Gastroesophageal sphincter (tissue), 4 donors: ENCODE data around the gene JADE1. TPM values are rescaled to one million over a fixed set of nuclear protein-coding genes. Genes with fewer than 3 reads are reported as not detected.

Experiments
- ATAC-seq: fragments of 150-250 bp; one replicate; pipeline ENCODE4 v1.9.1; 2016; ENCODE audit warnings: mild to moderate bottlenecking, moderate library complexity
- H3K27ac ChIP-seq, 4 donors: fragments of 200-600 bp; sonication (generic) in 3 of 4; 1 replicate in 3 of 4; 2 replicates in 1 of 4; pipeline ENCODE4 v1.5.1; 2016 to 2019
- H3K27me3 ChIP-seq: fragments of 200-600 bp; sonication (generic); one replicate; pipeline ENCODE4 v1.5.1; 2019
- H3K36me3 ChIP-seq, 2 donors: fragments of 200-600 bp; sonication (generic); one replicate each; pipeline ENCODE4 v1.5.1; 2019; ENCODE audit warnings: control low read depth in 1 of 2
- H3K4me1 ChIP-seq, 3 donors: fragments of 200-600 bp; sonication (generic); 1 replicate in 2 of 3; 2 replicates in 1 of 3; pipeline ENCODE4 v1.5.1; 2016 to 2019; ENCODE audit warnings: control low read depth in 2 of 3
- H3K4me3 ChIP-seq, 2 donors: fragments of 200-600 bp; sonication (generic); one replicate each; pipeline ENCODE4 v1.5.1; 2019; ENCODE audit warnings: mild to moderate bottlenecking in 1 of 2, moderate library complexity in 1 of 2
- H3K9me3 ChIP-seq, 3 donors: fragments of 200-600 bp; sonication (generic); one replicate each; pipeline ENCODE4 v1.5.1; 2017 to 2019; ENCODE audit warnings: control low read depth in 2 of 3
- EP300 ChIP-seq: sonication (generic); formaldehyde crosslinking; IDR thresholded peaks from one replicate; pipeline ENCODE4 v1.6.1; 2017; ENCODE audit warnings: antibody characterized with exemption, mild to moderate bottlenecking
- POLR2A ChIP-seq, 2 donors: fragments of 450-650 bp; IDR thresholded peaks; one replicate each; pipeline ENCODE4 v1.6.1; 2017; ENCODE audit warnings: antibody characterized with exemption in 2 of 2, mild to moderate bottlenecking in 2 of 2, moderate library complexity in 1 of 2
- POLR2AphosphoS5 ChIP-seq: sonication (generic); formaldehyde crosslinking; IDR thresholded peaks from one replicate; pipeline ENCODE4 v1.6.1; 2017; ENCODE audit warnings: antibody characterized with exemption
- WGBS, 2 donors: methylation state at CpG; one replicate each; pipeline ENCODE4 v1.1.5; 2018; ENCODE audit warnings: low coverage in 1 of 2; 5-methylcytosine and 5-hydroxymethylcytosine counted together
- total RNA-seq, 4 donors: library from RNA; depleted of rRNA; stranded (reverse); fragments of >200 nt; gene quantifications; one replicate each; pipeline ENCODE4 v1.1.0, GENCODE V29; 2016
- TF ChIP-seq, protein P1 (sequence below), 4 experiments: fragments of 200-600 bp in 2 of 4; fragments of 450-650 bp in 2 of 4; sonication (generic) in 1 of 4; IDR thresholded peaks; one replicate each; pipeline ENCODE4 v1.5.1; 2017 to 2019; ENCODE audit warnings: antibody characterized with exemption in 4 of 4, mild to moderate bottlenecking in 2 of 4, moderate library complexity in 2 of 4

JADE1 gene
- total RNA-seq, 4 donors from 2014 or later: 45.5 to 112 (median 63.5) TPM

GRCh38 chr4:128906581-128906980 is 97.1 kb downstream of the JADE1 start:
- Histone ChIP-seq H3K9me3 (no peaks in the 10 kb centered on the region), H3K27ac (no peak overlapping the region), H3K4me1 (no peaks in the 10 kb centered on the region), H3K36me3 (peaks cover 0 to 3% of the 10 kb centered on the region in 2 donors), H3K27me3 (no peaks in the 10 kb centered on the region), H3K4me3 (no peak overlapping the region)
- WGBS, 2 donors: 46 to 86% methylated on average over 1 of the region's 1 CpG
- no peak for ATAC-seq
- TF ChIP-seq POLR2A (IDR thresholded peaks at IDR 0.05) (no peak), EP300 (no peak), POLR2AphosphoS5 (no peak)
- TF ChIP-seq, protein P1, sequence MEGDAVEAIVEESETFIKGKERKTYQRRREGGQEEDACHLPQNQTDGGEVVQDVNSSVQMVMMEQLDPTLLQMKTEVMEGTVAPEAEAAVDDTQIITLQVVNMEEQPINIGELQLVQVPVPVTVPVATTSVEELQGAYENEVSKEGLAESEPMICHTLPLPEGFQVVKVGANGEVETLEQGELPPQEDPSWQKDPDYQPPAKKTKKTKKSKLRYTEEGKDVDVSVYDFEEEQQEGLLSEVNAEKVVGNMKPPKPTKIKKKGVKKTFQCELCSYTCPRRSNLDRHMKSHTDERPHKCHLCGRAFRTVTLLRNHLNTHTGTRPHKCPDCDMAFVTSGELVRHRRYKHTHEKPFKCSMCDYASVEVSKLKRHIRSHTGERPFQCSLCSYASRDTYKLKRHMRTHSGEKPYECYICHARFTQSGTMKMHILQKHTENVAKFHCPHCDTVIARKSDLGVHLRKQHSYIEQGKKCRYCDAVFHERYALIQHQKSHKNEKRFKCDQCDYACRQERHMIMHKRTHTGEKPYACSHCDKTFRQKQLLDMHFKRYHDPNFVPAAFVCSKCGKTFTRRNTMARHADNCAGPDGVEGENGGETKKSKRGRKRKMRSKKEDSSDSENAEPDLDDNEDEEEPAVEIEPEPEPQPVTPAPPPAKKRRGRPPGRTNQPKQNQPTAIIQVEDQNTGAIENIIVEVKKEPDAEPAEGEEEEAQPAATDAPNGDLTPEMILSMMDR (IDR thresholded peaks at IDR 0.05): no peak

GRCh38 chr4:128907981-128908380 is 98.5 kb downstream of the JADE1 start:
- TF ChIP-seq EP300: no peak
- TF ChIP-seq POLR2AphosphoS5: no peak
- TF ChIP-seq, protein P1 (IDR thresholded peaks at IDR 0.05): no peak
- no peak for TF ChIP-seq POLR2A (IDR thresholded peaks at IDR 0.05)

GRCh38 chr4:128908735-128909134 is 99.2 kb downstream of the JADE1 start:
- Histone ChIP-seq H3K9me3 (no peaks in the 10 kb centered on the region), H3K27ac (no peak overlapping the region), H3K4me3 (no peak overlapping the region), H3K36me3 (no peaks in the 10 kb centered on the region), H3K4me1 (no peaks in the 10 kb centered on the region), H3K27me3 (no peaks in the 10 kb centered on the region)
- TF ChIP-seq, protein P1 (IDR thresholded peaks at IDR 0.05): no peak
- TF ChIP-seq POLR2AphosphoS5: no peak
- TF ChIP-seq POLR2A (IDR thresholded peaks at IDR 0.05): no peak
- no peak for TF ChIP-seq EP300
- ATAC-seq: no peak
- WGBS, 2 donors: 84 to 88% methylated on average over 5 of the region's 5 CpGs

More at GRCh38 chr4:128907981-128908380, 98.5 kb downstream of the JADE1 start:
- WGBS, 2 donors: 66 to 82% methylated on average over 2 of the region's 2 CpGs
- no peaks in the 10 kb centered on the region for H3K27me3 ChIP-seq
- no peaks in the 10 kb centered on the region for H3K9me3 ChIP-seq
- no peak for ATAC-seq
- no peak overlapping the region for H3K4me3 ChIP-seq
- no peaks in the 10 kb centered on the region for H3K36me3 ChIP-seq
- no peak overlapping the region for H3K27ac ChIP-seq
- no peaks in the 10 kb centered on the region for H3K4me1 ChIP-seq

DNA sequence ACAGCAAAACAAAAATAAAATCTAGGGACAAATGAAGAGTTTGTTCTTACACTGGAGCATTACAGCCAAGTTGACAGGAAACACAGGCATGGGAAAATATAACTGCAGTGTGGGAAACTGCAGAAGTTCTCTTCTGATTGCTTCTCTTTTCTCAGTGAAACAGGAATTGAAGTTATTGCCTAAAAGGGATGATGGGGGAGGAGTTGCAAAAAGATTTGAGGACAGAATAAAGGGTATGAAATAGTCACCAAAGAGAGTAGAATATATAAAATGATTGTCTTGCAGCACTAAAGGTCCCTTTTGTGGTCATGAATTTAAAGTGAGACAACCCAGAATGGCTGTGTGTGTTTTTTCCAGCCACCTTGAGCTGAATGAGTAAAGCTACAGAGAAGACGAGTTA is 103.7 kb downstream of the JADE1 start:
- Histone ChIP-seq H3K4me1 (no peaks in the 10 kb centered on the region), H3K4me3 (no peak overlapping the region), H3K27ac (no peak overlapping the region), H3K27me3 (no peaks in the 10 kb centered on the region), H3K9me3 (no peaks in the 10 kb centered on the region), H3K36me3 (no peaks in the 10 kb centered on the region)
- no peak for ATAC-seq
- 50 to 67% methylated on average over 1 of the region's 1 CpG for WGBS, 2 donors
- TF ChIP-seq POLR2AphosphoS5 (no peak), POLR2A (IDR thresholded peaks at IDR 0.05) (no peak), EP300 (no peak)
- TF ChIP-seq, protein P1 (IDR thresholded peaks at IDR 0.05): no peak

DNA sequence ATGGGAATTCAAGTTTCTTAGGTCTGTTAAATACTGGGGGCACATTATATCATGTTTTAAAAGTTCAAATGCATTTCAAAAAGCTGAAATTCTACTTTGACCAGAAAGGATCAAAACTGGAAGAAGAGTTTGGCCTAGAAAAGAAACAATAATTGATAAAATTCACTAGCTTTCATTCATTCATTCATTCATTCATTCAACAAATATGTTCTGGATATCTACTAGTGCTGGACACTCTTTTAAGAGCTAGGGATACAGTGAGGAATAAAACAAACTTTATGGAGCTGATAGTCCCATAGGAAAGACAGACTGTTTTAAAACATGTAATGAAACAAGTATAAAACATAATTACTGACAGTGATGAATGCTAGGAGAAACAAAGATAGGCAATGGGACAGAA is 106.0 kb downstream of the JADE1 start:
- H3K27ac ChIP-seq: no peak overlapping the region
- no peaks in the 10 kb centered on the region for H3K36me3 ChIP-seq
- no peak overlapping the region for H3K4me3 ChIP-seq
- TF ChIP-seq, protein P1 (IDR thresholded peaks at IDR 0.05): no peak
- TF ChIP-seq POLR2AphosphoS5 (no peak), EP300 (no peak), POLR2A (IDR thresholded peaks at IDR 0.05) (no peak)
- H3K9me3 ChIP-seq: no peaks in the 10 kb centered on the region
- H3K4me1 ChIP-seq: no peaks in the 10 kb centered on the region
- no peaks in the 10 kb centered on the region for H3K27me3 ChIP-seq
- ATAC-seq: no peak
